Trophoblast cell (in vitro differentiated cells and primary cell): Measurements from ENCODE around the gene ZNF774.

ENCODE experiments used
- DNase-seq, 2 donors: peaks; one replicate each; pipeline ENCODE4 v3.0.0-alpha.2; 2016
- H2AFZ ChIP-seq: 2 replicates; pipeline ENCODE4 v1.6.1; 2013; ENCODE audit warnings: low read length, moderate library complexity, mild to moderate bottlenecking; ENCODE audit not compliant: insufficient read depth, poor library complexity
- H2AK5ac ChIP-seq: 2 replicates; pipeline ENCODE4 v1.6.1; 2013; ENCODE audit warnings: mild to moderate bottlenecking, low read length
- H2BK120ac ChIP-seq: 2 replicates; pipeline ENCODE4 v1.6.1; 2013; ENCODE audit warnings: low read length, mild to moderate bottlenecking, moderate library complexity; ENCODE audit not compliant: insufficient read depth, poor library complexity
- H2BK12ac ChIP-seq: 2 replicates; pipeline ENCODE4 v1.6.1; 2013; ENCODE audit warnings: mild to moderate bottlenecking, low read length, moderate library complexity
- H2BK5ac ChIP-seq: 2 replicates; pipeline ENCODE4 v1.6.1; 2013; ENCODE audit warnings: low read length, low read depth, moderate library complexity, mild to moderate bottlenecking; ENCODE audit not compliant: poor library complexity
- H3K14ac ChIP-seq: 2 replicates; pipeline ENCODE4 v1.6.1; 2013; ENCODE audit warnings: mild to moderate bottlenecking, low read length
- H3K18ac ChIP-seq: 2 replicates; pipeline ENCODE4 v1.6.1; 2013; ENCODE audit warnings: mild to moderate bottlenecking, low read length
- H3K23ac ChIP-seq: 2 replicates; pipeline ENCODE4 v1.6.1; 2013; ENCODE audit warnings: low read length
- H3K27ac ChIP-seq: 2 replicates; pipeline ENCODE4 v1.5.1; 2013; ENCODE audit warnings: low read depth, mild to moderate bottlenecking, inconsistent platforms, low read length, moderate library complexity
- H3K27me3 ChIP-seq: 2 replicates; pipeline ENCODE4 v1.6.1; 2013; ENCODE audit warnings: inconsistent platforms, mild to moderate bottlenecking, low read length, moderate library complexity; ENCODE audit not compliant: insufficient read depth
- H3K36me3 ChIP-seq, 2 experiments: 1 replicate in 1 of 2; 2 replicates in 1 of 2; pipeline ENCODE4 v1.6.1; 2013; ENCODE audit warnings: low read length in 2 of 2, mild to moderate bottlenecking in 2 of 2, moderate library complexity in 1 of 2; ENCODE audit not compliant: insufficient read depth in 2 of 2, control insufficient read depth in 1 of 2
- H3K4ac ChIP-seq: 2 replicates; pipeline ENCODE4 v1.6.1; 2013; ENCODE audit warnings: low read depth, mild to moderate bottlenecking, low read length, moderate library complexity
- H3K4me1 ChIP-seq, 2 experiments: 1 replicate in 1 of 2; 2 replicates in 1 of 2; pipeline ENCODE4 v1.6.1; 2013; ENCODE audit warnings: low read length in 2 of 2, mild to moderate bottlenecking in 2 of 2, moderate library complexity in 1 of 2; ENCODE audit not compliant: insufficient read depth in 2 of 2, control insufficient read depth in 1 of 2
- H3K4me2 ChIP-seq: 2 replicates; pipeline ENCODE4 v1.6.1; 2013; ENCODE audit warnings: inconsistent platforms, mild to moderate bottlenecking, low read length, moderate library complexity
- H3K4me3 ChIP-seq: 2 replicates; pipeline ENCODE4 v1.5.1; 2013; ENCODE audit warnings: mild to moderate bottlenecking, low read depth, low read length, inconsistent platforms
- H3K79me1 ChIP-seq: one replicate; pipeline ENCODE4 v1.6.1; 2013; ENCODE audit warnings: low read length
- H3K79me2 ChIP-seq: 2 replicates; pipeline ENCODE4 v1.6.1; 2013; ENCODE audit warnings: low read length, mild to moderate bottlenecking; ENCODE audit not compliant: control insufficient read depth, insufficient read depth, poor library complexity
- H3K9ac ChIP-seq: 2 replicates; pipeline ENCODE4 v1.6.1; 2013; ENCODE audit warnings: mild to moderate bottlenecking, low read length
- H3K9me3 ChIP-seq: 2 replicates; pipeline ENCODE4 v1.6.1; 2013; ENCODE audit warnings: low read depth, mild to moderate bottlenecking, control low read depth, inconsistent platforms, low read length; ENCODE audit not compliant: insufficient read depth
- H4K12ac ChIP-seq: 2 replicates; pipeline ENCODE4 v1.6.1; 2013; ENCODE audit warnings: low read depth, mild to moderate bottlenecking, low read length, moderate library complexity
- H4K8ac ChIP-seq: 2 replicates; pipeline ENCODE4 v1.6.1; 2013; ENCODE audit warnings: low read depth, mild to moderate bottlenecking, low read length, moderate library complexity
- H4K91ac ChIP-seq: one replicate; pipeline ENCODE4 v1.6.1; 2013; ENCODE audit warnings: low read depth, mild to moderate bottlenecking, low read length, moderate library complexity
- WGBS: extraction: QIAGEN DNeasy Blood & Tissue Kit; methylation state at CpG from one replicate; pipeline ENCODE4 v1.1.7; 2013; ENCODE audit warnings: missing lambda C conversion rate; ENCODE audit not compliant: insufficient read length, insufficient coverage; ENCODE audit errors: extremely low coverage; 5-methylcytosine and 5-hydroxymethylcytosine counted together

The ZNF774 gene

DNA sequence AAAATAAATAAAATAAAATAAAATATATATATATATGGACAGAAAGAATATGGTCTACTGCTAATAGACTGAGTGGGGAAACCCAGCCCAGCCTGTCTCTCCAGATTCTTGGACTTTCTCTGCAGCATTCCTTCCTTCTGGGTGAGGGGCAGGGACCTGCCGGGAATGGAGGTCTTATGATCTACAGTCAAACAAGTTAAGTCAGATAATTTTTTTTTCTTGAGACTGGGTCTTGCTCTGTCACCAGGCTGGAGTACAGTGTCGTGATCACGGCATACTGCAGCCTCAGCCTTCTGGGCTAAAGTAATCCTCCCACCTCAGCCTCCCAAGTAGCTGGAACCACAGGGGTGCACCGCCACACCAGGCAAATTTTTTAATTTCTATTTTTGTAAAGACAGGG lies 33.5 kb upstream of the ZNF774 start:
- Histone ChIP-seq H2BK120ac (peak overlapping the region; percentile 94), H3K79me2 (no peaks in the 10 kb centered on the region), H3K9me3 (no peaks in the 10 kb centered on the region), H3K4me3 (no peak overlapping the region), H3K27ac (peak overlapping the region; percentile 73), H3K79me1 (peaks cover 12% of the 10 kb centered on the region), H3K27me3 (no peaks in the 10 kb centered on the region), H3K4me2 (no peak overlapping the region), H3K18ac (no peak overlapping the region), H4K12ac (no peak overlapping the region), H3K14ac (no peak overlapping the region), H4K8ac (no peak overlapping the region), H3K4ac (peak overlapping the region; percentile 39), H3K4me1 (peaks cover 11 to 12% of the 10 kb centered on the region in 2 experiments), H3K9ac (no peak overlapping the region), H3K36me3 (no peaks in the 10 kb centered on the region), H2BK5ac (peak overlapping the region; percentile 58), H2AK5ac (no peak overlapping the region), H3K23ac (no peak overlapping the region), H2BK12ac (peak overlapping the region; percentile 90), H2AFZ (peak overlapping the region; percentile 24), H4K91ac (peak overlapping the region; percentile 92)
- DNase-seq: peak; percentile 91 to 92
- no CpG with 5 or more reads among the region's 4 CpGs for WGBS

DNA sequence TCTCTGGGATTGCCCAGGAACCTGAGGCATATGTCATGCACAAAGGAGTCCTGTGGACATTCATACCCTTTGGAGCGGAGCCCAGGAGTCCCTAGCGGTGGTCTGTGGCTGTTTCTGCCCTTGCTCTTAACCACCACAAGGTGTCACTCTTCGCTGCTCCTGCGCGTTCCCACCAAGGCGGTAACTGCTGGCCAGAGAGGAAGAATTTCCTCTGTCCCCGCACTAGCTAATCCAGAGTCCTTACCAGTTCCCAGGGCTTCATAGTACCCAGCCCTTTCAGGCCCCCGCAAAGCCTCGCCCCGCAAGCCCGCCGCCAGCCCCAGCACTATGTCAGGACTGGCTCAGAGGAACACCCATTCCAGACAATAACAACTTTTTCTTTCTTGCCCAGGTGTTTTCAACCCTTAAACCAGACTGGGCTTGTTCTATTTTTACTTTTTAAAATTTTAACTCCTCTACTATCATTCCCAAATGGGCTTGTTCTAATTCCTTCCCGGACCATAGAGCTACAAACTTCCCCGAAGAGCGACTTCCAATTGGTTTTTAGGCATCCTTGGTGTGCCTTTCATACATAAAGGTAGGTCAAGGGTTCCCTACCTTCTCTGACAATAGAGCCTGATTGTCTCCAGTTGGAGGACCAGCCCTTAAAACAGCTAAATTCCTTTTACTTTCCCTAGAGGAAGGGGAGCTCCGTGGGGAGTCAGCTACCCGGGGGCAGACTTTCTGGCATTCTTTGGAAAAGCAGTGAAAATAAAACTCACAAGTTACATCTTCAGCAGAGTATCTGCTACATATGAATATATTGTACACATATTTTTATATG lies 31.8 kb upstream of the ZNF774 start:
- no peaks in the 10 kb centered on the region for H3K9me3 ChIP-seq
- no peaks in the 10 kb centered on the region for H3K36me3 ChIP-seq
- peak overlapping the region; percentile 92 for H2BK5ac ChIP-seq
- peak overlapping the region; percentile 93 for H2BK120ac ChIP-seq
- no peak overlapping the region for H2AK5ac ChIP-seq
- H3K27me3 ChIP-seq: no peaks in the 10 kb centered on the region
- no peaks in the 10 kb centered on the region for H3K79me2 ChIP-seq
- H4K8ac ChIP-seq: peak overlapping the region; percentile 51
- no peak overlapping the region for H2BK12ac ChIP-seq
- H3K27ac ChIP-seq: peak overlapping the region; percentile 66
- H3K79me1 ChIP-seq: peaks cover 12% of the 10 kb centered on the region
- no CpG with 5 or more reads among the region's 17 CpGs for WGBS
- H4K12ac ChIP-seq: peak overlapping the region; percentile 73
- peak overlapping the region; percentile 88 for H4K91ac ChIP-seq
- H3K9ac ChIP-seq: peak overlapping the region; percentile 55
- H2AFZ ChIP-seq: peak overlapping the region; percentile 79
- H3K4ac ChIP-seq: peak overlapping the region; percentile 41
- peak overlapping the region; percentile 67 for H3K4me2 ChIP-seq
- DNase-seq: peak; percentile 89 to 98
- H3K4me3 ChIP-seq: no peak overlapping the region
- H3K4me1 ChIP-seq: peaks cover 11 to 12% of the 10 kb centered on the region in 2 experiments
- no peak overlapping the region for H3K23ac ChIP-seq
- H3K18ac ChIP-seq: no peak overlapping the region
- H3K14ac ChIP-seq: peak overlapping the region; percentile 83

DNA sequence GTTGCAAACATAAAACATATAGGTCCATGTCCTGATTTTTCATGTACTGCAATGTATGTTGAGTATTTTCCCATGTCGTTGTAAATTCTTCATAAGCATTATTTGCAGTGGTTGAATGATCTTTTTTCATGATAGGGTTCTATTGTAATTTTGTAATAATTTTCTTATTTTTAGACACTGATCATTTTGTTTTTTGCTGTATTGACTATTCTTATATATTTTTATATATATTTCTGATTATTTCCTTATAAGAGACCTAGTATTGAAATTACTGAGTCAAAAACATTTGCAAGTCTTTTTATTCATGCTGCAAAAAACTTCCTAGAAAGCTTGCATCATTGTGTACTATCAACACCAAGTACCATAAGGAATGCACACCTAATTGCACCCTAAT lies 31.2 kb upstream of the ZNF774 start:
- WGBS: no CpG with 5 or more reads among the region's 1 CpG
- Histone ChIP-seq H3K4me3 (no peak overlapping the region), H4K8ac (no peak overlapping the region), H3K18ac (no peak overlapping the region), H2BK5ac (no peak overlapping the region), H3K9ac (no peak overlapping the region), H3K27ac (no peak overlapping the region), H3K27me3 (no peaks in the 10 kb centered on the region), H3K23ac (no peak overlapping the region), H3K14ac (no peak overlapping the region), H3K36me3 (no peaks in the 10 kb centered on the region), H4K12ac (no peak overlapping the region), H3K4me2 (no peak overlapping the region), H3K79me2 (no peaks in the 10 kb centered on the region), H3K9me3 (no peaks in the 10 kb centered on the region), H2BK12ac (no peak overlapping the region), H2AFZ (no peak overlapping the region), H3K4ac (no peak overlapping the region), H4K91ac (no peak overlapping the region), H2BK120ac (no peak overlapping the region), H3K4me1 (peaks cover 7 to 8% of the 10 kb centered on the region in 2 experiments), H3K79me1 (peaks cover 12% of the 10 kb centered on the region), H2AK5ac (no peak overlapping the region)
- no peak for DNase-seq

DNA sequence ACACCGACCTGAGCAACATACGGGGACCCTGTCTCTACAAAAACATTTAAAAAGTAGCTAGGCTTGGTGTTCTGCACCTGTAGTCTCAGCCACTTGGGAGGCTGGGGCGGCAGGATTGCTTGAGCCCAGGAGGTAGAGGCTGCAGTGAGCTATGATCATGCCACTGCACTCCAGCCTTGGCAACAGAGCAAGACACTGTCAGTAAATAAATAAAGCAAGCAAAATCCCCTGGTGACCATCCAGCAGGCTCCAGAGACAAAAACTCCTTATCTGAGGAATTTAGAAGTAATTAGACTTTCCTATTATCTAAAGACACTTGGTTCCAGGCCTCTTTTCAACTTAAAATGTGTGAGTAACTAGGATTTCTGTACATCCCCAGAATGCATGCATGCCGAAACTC lies 29.5 kb upstream of the ZNF774 start:
- no peak overlapping the region for H3K23ac ChIP-seq
- H2BK5ac ChIP-seq: no peak overlapping the region
- DNase-seq: peak; percentile 39 to 75
- no peaks in the 10 kb centered on the region for H3K27me3 ChIP-seq
- H4K8ac ChIP-seq: no peak overlapping the region
- no CpG with 5 or more reads among the region's 4 CpGs for WGBS
- no peak overlapping the region for H3K4ac ChIP-seq
- H3K27ac ChIP-seq: no peak overlapping the region
- H2BK120ac ChIP-seq: no peak overlapping the region
- no peak overlapping the region for H3K9ac ChIP-seq
- peaks cover 12% of the 10 kb centered on the region for H3K79me1 ChIP-seq
- no peak overlapping the region for H3K4me3 ChIP-seq
- no peak overlapping the region for H2AFZ ChIP-seq
- no peak overlapping the region for H3K4me2 ChIP-seq
- no peak overlapping the region for H3K18ac ChIP-seq
- H2AK5ac ChIP-seq: no peak overlapping the region
- no peak overlapping the region for H4K12ac ChIP-seq
- no peaks in the 10 kb centered on the region for H3K79me2 ChIP-seq
- H3K4me1 ChIP-seq: peaks cover 7 to 8% of the 10 kb centered on the region in 2 experiments
- H3K9me3 ChIP-seq: no peaks in the 10 kb centered on the region
- H3K36me3 ChIP-seq: no peaks in the 10 kb centered on the region
- no peak overlapping the region for H2BK12ac ChIP-seq
- no peak overlapping the region for H4K91ac ChIP-seq
- no peak overlapping the region for H3K14ac ChIP-seq
